T-helper 22 cell (primary cell): ENCODE results near the gene TMEM19.
"Not testable (repeated sequence)": the region's sequence is repeated elsewhere in the genome, so short reads cannot be mapped to it uniquely, and the experiment has no call there.

Experiments
- DNase-seq: peaks from one replicate; pipeline ENCODE4 v3.0.0-alpha.2; 2020; ENCODE audit warnings: low read depth

Gene TMEM19

GRCh38 chr12:71665090-71665463 lies 20.8 kb upstream of the TMEM19 start:
- DNase-seq: no peak

DNA sequence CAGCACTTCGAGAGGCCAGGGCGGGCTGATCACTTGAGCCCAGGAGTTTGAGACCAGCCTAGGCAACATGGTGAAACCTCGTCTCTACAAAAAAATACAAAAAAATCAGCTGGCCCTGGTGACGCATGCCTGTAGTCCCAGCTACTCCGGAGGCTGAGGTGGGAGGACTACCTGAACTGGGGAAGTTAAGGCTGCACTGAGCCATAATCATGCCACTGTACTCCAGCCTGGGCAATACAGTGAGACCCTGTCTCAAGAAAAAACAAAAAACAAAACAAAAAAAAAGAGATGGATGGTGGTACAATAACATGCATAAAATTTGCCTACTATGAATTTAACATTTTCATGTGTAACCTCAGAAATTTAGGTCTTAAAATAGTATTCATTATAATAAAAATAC lies 19.6 kb upstream of the TMEM19 start:
- DNase-seq: no peak

DNA sequence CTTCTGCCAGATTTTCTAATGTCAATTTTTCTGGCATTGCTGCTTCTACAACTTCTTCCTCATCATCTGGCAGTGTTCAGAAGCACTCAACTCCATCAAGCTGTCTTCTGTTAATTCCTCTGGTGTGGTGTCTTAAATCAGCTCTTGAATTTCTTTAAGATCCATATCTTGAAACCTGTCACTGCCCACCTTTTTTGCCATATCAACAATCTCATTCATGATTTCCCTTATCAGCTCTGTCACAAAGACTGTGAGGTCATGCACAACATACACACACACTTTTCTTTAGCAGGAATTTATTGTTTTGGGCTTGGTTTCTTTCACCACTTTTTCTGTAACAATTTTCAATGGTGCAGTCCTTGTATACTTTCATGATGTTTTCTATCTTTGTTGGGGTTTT lies 14.6 kb upstream of the TMEM19 start:
- no peak for DNase-seq

DNA sequence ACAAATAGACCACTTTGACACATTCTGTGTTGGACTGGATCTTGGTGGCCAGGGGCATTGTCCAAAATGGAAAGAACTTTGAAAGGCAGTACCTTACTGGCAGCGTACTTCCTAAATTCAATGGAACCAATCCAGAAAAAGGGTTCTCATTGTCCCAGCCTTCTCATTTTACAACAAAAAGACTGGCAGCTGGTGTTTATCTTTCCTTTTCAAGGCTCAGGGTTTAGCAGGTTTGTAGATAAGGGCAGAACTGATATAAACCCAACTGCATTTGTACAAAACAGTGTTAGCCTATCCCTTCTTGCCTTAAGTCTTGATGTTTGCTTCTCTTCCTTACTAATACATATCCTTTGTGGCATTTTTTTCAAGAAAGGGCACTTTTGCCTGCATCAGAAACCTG lies 14.1 kb upstream of the TMEM19 start:
- DNase-seq: no peak

DNA sequence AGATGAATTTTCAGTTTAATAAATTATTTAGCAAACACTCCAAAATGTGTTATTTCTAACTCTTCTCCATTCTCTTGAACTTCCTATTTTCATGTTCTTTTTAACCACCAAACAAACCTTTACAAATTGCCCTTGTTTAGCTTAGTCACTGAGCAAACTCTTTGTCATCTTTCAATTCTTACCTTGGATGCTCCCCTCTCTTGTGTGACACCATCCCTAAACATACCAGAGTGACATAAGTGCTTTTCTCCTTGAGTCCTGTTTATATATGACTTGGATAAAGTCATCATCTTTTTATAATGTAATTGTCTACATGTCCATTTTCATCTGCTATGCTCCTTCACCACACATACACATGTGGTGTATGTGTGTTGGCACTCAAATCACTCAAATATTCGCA lies 3.4 kb upstream of the TMEM19 start:
- DNase-seq: no peak

DNA sequence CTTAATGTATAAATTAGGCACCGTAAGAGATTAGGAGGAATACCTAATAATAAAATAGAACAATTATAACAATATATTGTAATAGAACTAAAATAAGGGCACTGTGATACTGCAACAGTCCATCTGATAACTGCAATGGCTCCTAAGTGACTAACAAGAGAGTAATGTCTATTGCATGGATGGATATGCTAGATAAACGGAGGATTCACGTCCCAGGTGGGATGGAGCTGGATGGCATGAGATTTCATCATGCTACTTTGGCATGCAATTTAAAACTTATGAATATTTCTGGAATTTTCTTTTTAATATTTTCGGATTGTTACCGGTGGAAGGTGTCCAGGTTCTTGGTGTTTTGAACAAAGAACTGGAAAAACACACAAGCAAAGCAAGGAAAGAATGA lies 2.2 kb upstream of the TMEM19 start:
- no peak for DNase-seq

- DNase-seq: no peak
Measured at GRCh38 chr12:71684081-71684480, 1.8 kb upstream of the TMEM19 start.

- no peak for DNase-seq
Measured at GRCh38 chr12:71685312-71685906, 473 bp upstream of the TMEM19 start.

DNA sequence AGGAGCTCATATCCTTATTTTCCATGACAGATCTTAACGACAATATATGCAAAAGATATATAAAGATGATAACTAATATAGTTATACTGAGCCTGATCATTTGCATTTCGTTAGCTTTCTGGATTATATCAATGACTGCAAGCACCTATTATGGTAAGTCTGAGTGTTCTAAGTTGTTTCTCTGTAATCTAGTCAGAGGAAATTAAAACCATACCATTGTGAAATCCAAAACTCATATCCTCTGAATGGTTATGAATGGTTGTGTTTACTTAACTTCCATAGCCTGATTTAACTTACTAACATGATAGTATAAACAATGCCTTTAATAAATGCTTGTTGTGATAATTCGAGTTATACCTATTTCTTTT lies 760 bp downstream of the TMEM19 start:
- no peak for DNase-seq

- not testable (repeated sequence) for DNase-seq
Measured at GRCh38 chr12:71687172-71687571, 1.3 kb downstream of the TMEM19 start.

GRCh38 chr12:71688961-71689570 lies 3.2 kb downstream of the TMEM19 start:
- DNase-seq: no peak

DNA sequence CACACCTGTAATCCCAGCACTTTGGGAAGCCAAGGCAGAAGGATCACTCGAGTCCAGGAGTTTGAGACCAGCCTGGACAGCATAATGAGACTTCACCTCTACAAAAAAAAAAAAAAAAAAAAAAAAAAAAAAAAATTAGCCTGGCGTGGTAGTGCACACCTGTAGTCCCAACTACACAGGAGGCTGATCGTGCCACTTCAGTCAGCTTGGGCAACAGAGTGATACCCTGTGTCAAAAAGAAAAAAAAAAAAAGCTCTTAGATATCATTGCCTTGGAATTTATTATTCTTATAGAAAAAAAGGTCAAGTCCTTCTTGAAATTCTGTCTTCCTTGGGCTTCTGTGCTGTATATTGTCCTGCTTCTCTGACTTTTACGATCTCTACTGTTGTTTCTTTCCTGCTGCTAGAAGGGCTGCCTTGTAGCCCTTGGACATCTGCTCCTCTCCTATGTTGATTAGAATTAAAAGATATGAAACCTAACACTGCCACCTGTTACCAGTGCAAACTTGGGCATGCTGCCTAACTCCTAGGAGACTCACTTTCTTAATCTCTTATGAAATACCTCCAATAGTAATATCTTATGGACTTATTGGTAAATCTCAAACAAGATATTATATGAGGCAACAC lies 5.7 kb downstream of the TMEM19 start:
- no peak for DNase-seq

- DNase-seq: no peak
Measured at GRCh38 chr12:71693126-71693525, 7.2 kb downstream of the TMEM19 start.

DNA sequence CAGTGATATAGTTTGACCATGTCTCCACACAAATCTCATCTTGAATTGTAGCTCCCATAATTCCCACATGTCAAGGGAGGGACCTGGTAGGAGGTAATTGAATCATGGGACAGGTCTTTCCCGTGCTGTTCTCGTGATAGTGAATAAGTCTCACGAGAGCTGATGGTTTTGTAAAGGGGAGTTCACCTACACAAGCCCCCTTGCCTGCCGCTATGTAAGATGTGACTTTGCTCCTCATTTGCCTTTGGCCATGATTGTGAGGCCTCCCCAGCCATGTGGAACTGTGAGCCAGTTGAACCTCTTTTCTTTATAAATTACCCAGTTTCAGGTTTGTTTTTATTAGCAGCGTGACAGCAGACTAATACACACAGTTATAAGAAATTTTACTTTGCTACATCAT lies 7.8 kb downstream of the TMEM19 start:
- not testable (repeated sequence) for DNase-seq

DNA sequence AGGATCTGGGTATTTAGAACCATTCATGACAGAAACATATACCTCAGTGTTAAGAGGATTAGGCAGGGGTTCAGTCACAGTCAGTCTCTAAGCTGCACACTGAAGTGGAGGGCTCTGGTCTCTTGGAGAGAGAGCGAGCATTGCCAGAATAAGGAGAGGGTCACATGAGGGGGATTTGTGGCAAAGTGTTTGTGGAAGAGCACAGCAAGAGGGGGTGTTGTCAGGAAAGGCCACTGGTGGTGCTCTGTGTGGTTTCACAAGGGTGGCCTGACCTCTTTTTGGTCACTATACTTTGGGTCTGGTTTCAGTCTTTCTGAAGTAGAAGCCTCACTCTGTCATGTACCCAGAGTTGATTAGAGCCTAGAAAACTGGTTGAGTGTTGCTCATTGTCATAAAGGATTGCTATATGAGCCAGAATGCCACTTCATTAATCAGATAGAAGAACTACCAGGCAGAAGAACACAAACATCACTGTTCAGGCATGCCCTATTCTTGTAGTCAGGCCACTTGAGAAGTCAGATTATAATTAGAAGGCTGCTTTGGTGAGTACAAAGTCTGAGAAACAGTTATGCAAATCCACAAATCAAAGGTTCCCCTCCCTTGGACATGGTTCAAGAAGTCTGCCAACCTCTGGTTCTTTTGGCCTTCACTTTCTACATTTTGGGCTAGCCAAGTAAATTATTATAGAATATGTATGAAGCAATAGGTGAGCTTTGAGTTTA lies 8.4 kb downstream of the TMEM19 start:
- DNase-seq: no peak

- DNase-seq: no peak
Measured at GRCh38 chr12:71695782-71696181, 9.9 kb downstream of the TMEM19 start.

DNA sequence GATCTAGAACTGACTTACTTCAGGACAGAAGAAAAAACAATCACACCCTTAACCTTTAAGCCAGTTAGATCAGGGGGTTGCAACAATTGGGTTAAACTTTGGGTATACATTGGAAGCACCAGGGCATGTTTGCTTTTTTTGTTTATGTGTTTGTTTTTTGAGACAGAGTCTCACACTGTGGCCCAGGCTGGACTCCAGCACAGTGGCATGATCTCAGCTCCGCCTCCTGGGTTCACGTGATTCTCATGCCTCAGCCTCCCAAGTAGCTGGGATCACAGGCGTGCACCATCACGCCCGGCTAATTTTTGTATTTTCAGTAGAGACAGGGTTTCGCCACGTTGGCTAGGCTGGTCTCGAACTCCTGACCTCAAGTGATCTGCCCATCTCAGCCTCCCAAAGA lies 16.3 kb downstream of the TMEM19 start:
- DNase-seq: not testable (repeated sequence)

DNA sequence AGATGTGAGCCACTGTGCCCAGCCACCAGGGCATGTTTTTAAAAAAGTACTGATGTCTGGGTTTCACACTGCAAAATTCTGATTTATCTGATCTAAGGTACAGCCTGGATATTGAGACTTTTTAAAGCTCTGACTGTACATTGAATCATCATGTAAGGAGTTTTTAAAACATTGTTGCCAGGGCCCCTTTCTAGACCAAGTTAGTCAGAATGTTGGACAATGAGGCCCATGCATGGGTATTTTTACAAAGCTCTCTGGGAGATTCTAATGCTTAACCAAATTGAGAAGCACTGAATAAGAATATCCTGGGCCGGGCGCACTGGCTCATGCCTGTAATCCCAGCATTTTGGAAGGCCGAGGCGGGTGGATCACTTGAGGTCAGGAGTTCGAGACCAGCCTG lies 16.7 kb downstream of the TMEM19 start:
- DNase-seq: no peak

DNA sequence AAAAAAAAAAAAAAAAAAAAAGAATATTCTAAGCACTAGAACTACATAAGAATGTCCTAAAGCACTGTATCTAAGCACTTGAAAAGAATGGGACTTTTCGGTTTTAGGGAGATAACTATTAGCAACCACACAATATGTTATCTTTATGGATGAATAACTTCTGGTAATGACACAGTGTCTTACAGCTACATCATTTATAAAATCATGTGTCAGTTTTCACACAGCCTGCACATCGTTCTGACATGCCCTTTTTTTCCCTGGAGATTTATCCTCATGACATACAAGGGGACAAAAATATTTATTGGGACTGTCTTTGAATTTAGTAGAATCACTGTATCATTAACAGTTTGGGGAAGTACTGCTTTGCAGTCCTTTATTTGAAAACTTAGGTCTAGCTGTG lies 17.3 kb downstream of the TMEM19 start:
- no peak for DNase-seq

DNA sequence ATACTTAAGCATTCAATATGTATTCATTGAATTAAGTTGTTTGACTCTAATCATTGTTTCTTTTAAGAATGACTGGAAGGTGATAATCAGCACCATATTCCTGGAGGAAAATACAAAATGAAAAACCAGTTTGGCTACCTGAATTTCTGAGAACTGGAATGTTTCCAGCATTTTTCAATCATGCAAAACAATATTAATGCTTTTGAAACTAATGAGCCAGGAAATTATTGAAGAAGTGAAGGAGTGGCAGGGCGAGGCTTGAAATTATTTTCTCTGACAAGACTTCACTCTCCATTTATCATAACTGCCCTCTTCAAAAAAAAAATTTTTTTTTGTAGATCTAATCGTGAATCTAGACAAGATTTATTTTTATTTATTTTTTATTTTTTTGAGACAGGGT lies 19.0 kb downstream of the TMEM19 start:
- DNase-seq: no peak

GRCh38 chr12:71708658-71709057 lies 22.8 kb downstream of the TMEM19 start:
- DNase-seq: no peak

- DNase-seq: no peak
Measured at GRCh38 chr12:71710276-71711125, 24.6 kb downstream of the TMEM19 start.
